ENCODE data around the gene TUT1. TPM values are rescaled to one million over a fixed set of nuclear protein-coding genes. Genes with fewer than 3 reads are reported as not detected.
"Not testable (repeated sequence)": the region's sequence is repeated elsewhere in the genome, so short reads cannot be mapped to it uniquely, and the experiment has no call there.

TUT1 gene
- total RNA-seq, 1 donor from 2014 or later = 22.1 TPM

GRCh38 chr11:62621567-62622470, 30.5 kb upstream of the TUT1 start, which contains the start of gene B3GAT3:
Gene B3GAT3, minus strand, starts transcription at chr11:62621986. Its CDS starts 39 bp downstream, at chr11:62621947.
- TF ChIP-seq CTCF (conservative IDR thresholded peaks at IDR 0.05) = peak; percentile 47
- H3K27ac Mint-ChIP-seq = peak within 1 kb of the TSS; percentile 94
- DNase-seq (ENCODE audit: extremely low spot score, unreplicated experiment) = peak; percentile 98
- H3K4me3 Mint-ChIP-seq = peak within 1 kb of the TSS; percentile 98
- peaks cover 19% of the 10 kb centered on the region for H3K4me1 Mint-ChIP-seq (ENCODE audit: unreplicated experiment)
- H3K9me3 Mint-ChIP-seq = no peaks in the 10 kb centered on the region
- H3K27me3 Mint-ChIP-seq = no peaks in the 10 kb centered on the region
- peaks cover 9% of the 10 kb centered on the region for H3K36me3 Mint-ChIP-seq

- no peak for DNase-seq (ENCODE audit: extremely low spot score, unreplicated experiment)
- H3K36me3 Mint-ChIP-seq = peaks cover 9% of the 10 kb centered on the region
- H3K4me3 Mint-ChIP-seq = peak overlapping the region; percentile 98
- H3K4me1 Mint-ChIP-seq (ENCODE audit: unreplicated experiment) = peaks cover 19% of the 10 kb centered on the region
- peak overlapping the region; percentile 93 for H3K27ac Mint-ChIP-seq
- H3K27me3 Mint-ChIP-seq = no peaks in the 10 kb centered on the region
- no peaks in the 10 kb centered on the region for H3K9me3 Mint-ChIP-seq
- no peak for TF ChIP-seq CTCF (conservative IDR thresholded peaks at IDR 0.05)
These were observed 29.8 kb upstream of the TUT1 start for GRCh38 chr11:62621027-62621566.

DNA sequence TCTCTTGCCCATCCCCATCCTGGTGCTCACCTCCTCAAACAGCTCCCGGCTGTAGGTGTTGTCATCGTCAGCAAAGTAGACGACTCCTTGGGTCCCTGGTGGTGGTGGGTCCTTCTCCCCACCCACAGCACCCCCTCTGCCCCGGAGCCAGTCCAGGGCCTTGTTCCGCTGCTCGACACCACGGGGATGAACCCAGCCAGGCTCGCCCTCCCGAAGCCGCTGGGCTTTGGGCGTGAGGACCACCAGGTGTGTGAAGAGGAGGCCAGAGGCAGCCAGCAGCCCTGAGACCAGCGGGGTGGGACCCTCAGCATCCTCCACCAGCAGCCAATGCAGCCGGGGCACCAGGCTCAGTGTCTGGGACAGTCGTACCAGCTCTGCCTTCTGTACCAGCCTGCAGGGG, 25.6 kb upstream of the TUT1 start:
- not testable (repeated sequence) for DNase-seq (ENCODE audit: extremely low spot score, unreplicated experiment); H3K9me3 Mint-ChIP-seq; H3K4me3 Mint-ChIP-seq; H3K27ac Mint-ChIP-seq; H3K27me3 Mint-ChIP-seq; H3K36me3 Mint-ChIP-seq
- H3K4me1 Mint-ChIP-seq (ENCODE audit: unreplicated experiment) = peaks cover 16% of the 10 kb centered on the region

DNA sequence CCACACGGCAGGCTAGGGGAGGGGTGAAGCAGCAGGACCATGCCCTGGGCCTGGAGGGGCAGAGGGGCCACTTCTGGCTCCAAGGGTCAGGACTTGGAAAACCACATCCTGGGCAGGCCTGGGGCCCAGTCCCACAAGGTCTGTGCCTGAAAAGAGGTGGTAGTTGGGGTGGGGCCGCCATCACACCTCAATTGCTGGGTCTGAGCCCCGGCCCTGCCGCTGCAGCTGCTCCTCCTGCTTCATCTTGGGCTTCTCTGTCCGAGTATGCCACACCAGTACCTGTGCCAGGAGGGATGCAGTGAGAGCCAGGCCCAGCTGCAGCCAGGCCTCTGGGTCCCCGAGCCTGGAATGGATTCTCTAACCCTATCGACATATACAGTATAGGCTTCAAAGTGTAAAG, 24.2 kb upstream of the TUT1 start:
- DNase-seq (ENCODE audit: extremely low spot score, unreplicated experiment) = no peak
- Mint-ChIP-seq H3K4me3 (no peak overlapping the region), H3K4me1 (ENCODE audit: unreplicated experiment) (peaks cover 14% of the 10 kb centered on the region), H3K27me3 (no peaks in the 10 kb centered on the region), H3K27ac (no peak overlapping the region), H3K36me3 (peaks cover 8% of the 10 kb centered on the region), H3K9me3 (no peaks in the 10 kb centered on the region)
- TF ChIP-seq CTCF (conservative IDR thresholded peaks at IDR 0.05) = no peak

DNA sequence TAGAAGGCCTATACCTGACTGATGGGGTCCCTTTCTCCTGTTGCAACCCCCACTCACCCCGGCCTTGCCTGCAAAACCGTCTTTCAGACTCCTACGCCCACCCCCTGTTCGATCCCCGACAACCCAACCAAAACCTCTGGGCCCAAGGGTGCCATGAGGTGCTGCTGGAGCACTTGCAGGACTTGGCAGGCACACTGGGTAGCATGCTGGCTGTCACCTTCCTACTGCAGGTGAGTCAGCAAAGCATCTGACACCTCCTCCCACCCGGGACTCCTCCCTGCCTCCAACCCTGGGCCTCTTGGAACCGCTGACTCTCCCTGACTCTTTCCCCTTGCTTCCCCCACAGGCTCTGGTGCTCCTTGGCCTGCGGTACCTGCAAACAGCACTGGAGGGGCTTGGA, 23.0 kb upstream of the TUT1 start:
- no peak for TF ChIP-seq CTCF (conservative IDR thresholded peaks at IDR 0.05)
- no peak for DNase-seq (ENCODE audit: extremely low spot score, unreplicated experiment)
- peaks cover 17% of the 10 kb centered on the region for H3K4me1 Mint-ChIP-seq (ENCODE audit: unreplicated experiment)
- H3K9me3 Mint-ChIP-seq = no peaks in the 10 kb centered on the region
- H3K27ac Mint-ChIP-seq = peak overlapping the region; percentile 90
- peaks cover 8% of the 10 kb centered on the region for H3K36me3 Mint-ChIP-seq
- peak overlapping the region; percentile 84 for H3K4me3 Mint-ChIP-seq
- no peaks in the 10 kb centered on the region for H3K27me3 Mint-ChIP-seq

GRCh38 chr11:62613291-62613778, 22.0 kb upstream of the TUT1 start:
- no peak for TF ChIP-seq CTCF (conservative IDR thresholded peaks at IDR 0.05)
- Mint-ChIP-seq H3K4me3 (peak overlapping the region; percentile 84), H3K9me3 (no peaks in the 10 kb centered on the region), H3K27me3 (no peaks in the 10 kb centered on the region), H3K27ac (peak overlapping the region; percentile 90), H3K4me1 (ENCODE audit: unreplicated experiment) (peaks cover 13% of the 10 kb centered on the region), H3K36me3 (peaks cover 4% of the 10 kb centered on the region)
- no peak for DNase-seq (ENCODE audit: extremely low spot score, unreplicated experiment)
